Activated T-helper 1 cell treated with anti-CD3 and anti-CD28 coated beads, Interleukin-12 subunit alpha, Interleukin-12 subunit beta, Interleukin-2, Interleukin-4 antibody, amounts not matched to agents 30 ng/mL and 10 ng/mL and 1 ng/mL, durations not matched to agents 14 hours and 24 hours and 36 hours (primary cell): ENCODE results near the gene TRIM9. TPM values are rescaled to one million over a fixed set of nuclear protein-coding genes. Genes with fewer than 3 reads are reported as not detected.

Source experiments
- DNase-seq: peaks from one replicate; pipeline ENCODE4 v3.0.0; 2021; ENCODE audit warnings: low spot score
- H3K27ac Mint-ChIP-seq: one replicate; pipeline ENCODE4 v1.8.0; 2021; ENCODE audit warnings: mild to moderate bottlenecking, mixed read lengths
- H3K27me3 Mint-ChIP-seq: one replicate; pipeline ENCODE4 v1.8.0; 2022; ENCODE audit warnings: mild to moderate bottlenecking, moderate library complexity, mixed read lengths; ENCODE audit not compliant: insufficient read depth
- H3K36me3 Mint-ChIP-seq: one replicate; pipeline ENCODE4 v1.8.0; 2021; ENCODE audit warnings: low read depth, mixed read lengths
- H3K4me1 Mint-ChIP-seq: one replicate; pipeline ENCODE4 v1.8.0; 2021; ENCODE audit warnings: low read depth, mixed read lengths
- H3K4me3 Mint-ChIP-seq: one replicate; pipeline ENCODE4 v1.8.0; 2021; ENCODE audit warnings: mild to moderate bottlenecking, moderate library complexity, mixed read lengths
- H3K9me3 Mint-ChIP-seq: one replicate; pipeline ENCODE4 v1.8.0; 2021; ENCODE audit warnings: mixed read lengths
- intact Hi-C: fragments of 100-400 bp; cut with micrococcal nuclease; formaldehyde crosslinking; loops from one replicate; pipeline ENCODE4 v1.15.1; 2024
- total RNA-seq: library from RNA; stranded (reverse); gene quantifications from 2 replicates; pipeline ENCODE4 v1.2.3, GENCODE V29; 2022

The TRIM9 gene
- total RNA-seq, 1 donor from 2014 or later = 0.31 TPM

DNA sequence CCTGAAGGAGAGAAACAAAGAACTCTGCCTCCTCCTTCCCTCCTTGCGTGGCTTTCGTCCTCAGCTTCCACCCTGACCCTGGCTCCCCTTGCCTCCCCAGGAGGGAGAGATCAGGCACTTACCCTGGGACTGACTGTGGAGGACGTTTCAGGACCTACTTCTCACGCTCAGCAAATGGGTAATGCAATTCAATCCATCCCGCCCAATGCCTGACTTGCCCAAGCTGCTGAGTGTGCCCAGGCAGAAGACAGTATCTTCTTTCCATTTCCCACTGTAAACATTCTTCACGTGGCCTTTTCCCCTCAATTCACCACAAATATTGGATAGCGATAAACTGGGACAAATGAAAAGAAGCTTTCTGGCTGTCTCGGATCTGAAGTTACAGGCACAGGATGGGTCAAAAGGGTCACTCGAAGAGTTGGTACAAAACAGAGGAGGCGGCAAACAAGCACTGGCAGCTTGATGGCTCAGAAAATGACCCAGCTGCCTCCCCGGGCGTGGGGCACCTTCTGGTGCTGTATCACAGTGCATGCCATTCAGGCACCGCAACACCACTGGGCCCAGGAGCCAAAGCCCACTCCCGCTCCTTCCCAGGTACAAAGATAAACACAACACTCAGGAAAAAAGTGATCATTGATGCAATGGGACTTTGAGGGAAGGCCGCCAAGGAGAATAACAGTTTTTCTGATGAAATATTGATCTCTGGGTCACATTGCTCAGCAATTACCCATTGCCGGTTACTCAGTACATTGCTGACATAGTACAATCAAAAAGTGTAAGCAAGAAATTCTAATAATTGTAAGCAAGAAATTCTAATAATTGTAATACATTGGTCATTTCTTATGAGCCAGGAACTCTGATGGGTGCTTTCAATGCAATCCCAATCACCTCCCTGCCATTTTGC lies 65.8 kb downstream of the TRIM9 start:
- Mint-ChIP-seq H3K27me3 (peaks cover 2% of the 10 kb centered on the region), H3K36me3 (no peaks in the 10 kb centered on the region), H3K9me3 (no peaks in the 10 kb centered on the region), H3K4me1 (no peaks in the 10 kb centered on the region), H3K27ac (no peak overlapping the region), H3K4me3 (no peak overlapping the region)
- intact Hi-C loops = no loop called here
- no peak for DNase-seq

DNA sequence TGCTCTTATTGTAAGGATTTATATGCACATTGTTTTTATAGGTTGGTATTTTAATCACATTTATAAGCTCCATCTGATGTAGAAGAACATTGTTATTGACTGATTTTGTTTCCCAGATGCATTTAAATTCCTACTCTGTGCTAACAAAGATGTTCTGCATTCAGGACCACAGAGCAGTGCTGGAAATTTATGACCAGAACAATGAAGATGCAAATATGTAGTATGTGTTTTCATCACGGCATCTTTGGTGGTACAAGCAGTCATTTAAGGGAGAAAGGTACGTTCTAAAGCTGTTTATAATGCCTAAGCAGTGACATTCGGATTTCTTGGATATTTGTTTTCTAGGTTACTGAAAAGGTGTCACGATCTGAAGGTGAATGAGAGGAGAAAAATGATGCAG lies 66.5 kb downstream of the TRIM9 start:
- Mint-ChIP-seq H3K4me3 (no peak overlapping the region), H3K36me3 (no peaks in the 10 kb centered on the region), H3K27me3 (peaks cover 2% of the 10 kb centered on the region), H3K27ac (no peak overlapping the region), H3K9me3 (no peaks in the 10 kb centered on the region), H3K4me1 (no peaks in the 10 kb centered on the region)
- DNase-seq = no peak
- intact Hi-C loops = no loop called here

DNA sequence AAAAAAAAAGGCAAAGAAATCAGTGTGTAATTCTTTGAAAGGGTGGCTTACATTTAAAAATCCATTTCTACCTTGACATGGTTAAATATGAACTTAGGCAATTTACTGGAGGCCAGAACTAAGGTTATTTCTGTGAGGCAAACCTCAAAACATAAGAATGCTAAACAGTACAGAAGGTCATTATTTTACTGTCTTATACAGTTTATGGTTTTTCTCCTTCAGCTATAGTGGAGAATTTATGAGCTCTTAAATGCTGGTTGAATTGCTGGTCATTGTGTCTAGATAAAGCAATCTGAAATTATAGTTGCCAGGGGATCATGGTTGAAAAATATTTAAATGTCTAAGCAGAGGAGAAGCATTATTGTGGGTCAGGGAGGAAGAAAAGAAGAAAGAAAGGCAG lies 70.5 kb downstream of the TRIM9 start:
- Mint-ChIP-seq H3K36me3 (no peaks in the 10 kb centered on the region), H3K27ac (no peak overlapping the region), H3K27me3 (peaks cover 4% of the 10 kb centered on the region), H3K4me3 (no peak overlapping the region), H3K9me3 (no peaks in the 10 kb centered on the region), H3K4me1 (no peaks in the 10 kb centered on the region)
- DNase-seq = no peak
- intact Hi-C loops = no loop called here

DNA sequence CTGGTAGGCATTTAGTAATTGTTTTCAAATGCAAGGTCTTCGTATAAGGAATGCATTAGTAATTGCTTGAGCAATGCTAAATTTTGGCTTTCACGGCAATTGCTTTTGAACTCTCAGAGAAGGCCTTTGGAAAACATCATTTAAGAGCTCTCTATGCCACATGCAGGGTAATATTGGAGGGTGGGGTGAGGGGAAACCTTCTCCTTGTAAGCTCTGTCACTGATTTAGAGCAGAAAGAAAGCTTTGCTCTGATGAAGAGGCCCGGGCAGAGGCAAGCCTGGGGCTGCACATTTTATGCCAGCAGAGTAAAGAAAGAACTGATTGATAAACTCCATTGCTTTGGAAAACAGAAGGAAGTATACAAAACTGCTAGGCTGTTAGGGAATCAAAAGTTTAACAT lies 70.9 kb downstream of the TRIM9 start:
- H3K4me3 Mint-ChIP-seq = no peak overlapping the region
- no peaks in the 10 kb centered on the region for H3K36me3 Mint-ChIP-seq
- peaks cover 4% of the 10 kb centered on the region for H3K27me3 Mint-ChIP-seq
- H3K27ac Mint-ChIP-seq = no peak overlapping the region
- no peaks in the 10 kb centered on the region for H3K4me1 Mint-ChIP-seq
- H3K9me3 Mint-ChIP-seq = no peaks in the 10 kb centered on the region
- no peak for DNase-seq
- intact Hi-C loops = no loop called here

DNA sequence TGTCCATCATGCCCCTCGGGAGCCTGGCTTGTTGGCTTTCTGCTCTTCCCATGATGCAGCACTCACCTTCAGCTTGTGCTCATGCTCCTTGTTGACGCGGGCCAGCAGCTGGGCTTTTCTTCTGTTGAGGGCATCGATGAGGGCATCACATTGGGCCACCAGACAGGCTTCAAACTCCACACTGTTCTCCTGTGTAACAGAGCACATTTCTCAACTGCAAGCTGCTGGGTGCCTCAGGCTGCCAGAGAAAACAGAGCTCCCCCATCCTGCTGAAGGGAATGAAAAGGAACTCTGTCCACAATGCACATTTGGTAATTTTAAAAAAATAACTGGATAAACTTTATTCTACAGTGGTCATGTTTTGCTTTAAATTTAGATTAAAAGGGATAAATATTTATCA lies 72.1 kb downstream of the TRIM9 start:
- no peak for DNase-seq
- Mint-ChIP-seq H3K9me3 (no peaks in the 10 kb centered on the region), H3K27ac (no peak overlapping the region), H3K27me3 (peaks cover 4% of the 10 kb centered on the region), H3K36me3 (no peaks in the 10 kb centered on the region), H3K4me3 (no peak overlapping the region), H3K4me1 (no peaks in the 10 kb centered on the region)
- intact Hi-C loops = no loop called here

DNA sequence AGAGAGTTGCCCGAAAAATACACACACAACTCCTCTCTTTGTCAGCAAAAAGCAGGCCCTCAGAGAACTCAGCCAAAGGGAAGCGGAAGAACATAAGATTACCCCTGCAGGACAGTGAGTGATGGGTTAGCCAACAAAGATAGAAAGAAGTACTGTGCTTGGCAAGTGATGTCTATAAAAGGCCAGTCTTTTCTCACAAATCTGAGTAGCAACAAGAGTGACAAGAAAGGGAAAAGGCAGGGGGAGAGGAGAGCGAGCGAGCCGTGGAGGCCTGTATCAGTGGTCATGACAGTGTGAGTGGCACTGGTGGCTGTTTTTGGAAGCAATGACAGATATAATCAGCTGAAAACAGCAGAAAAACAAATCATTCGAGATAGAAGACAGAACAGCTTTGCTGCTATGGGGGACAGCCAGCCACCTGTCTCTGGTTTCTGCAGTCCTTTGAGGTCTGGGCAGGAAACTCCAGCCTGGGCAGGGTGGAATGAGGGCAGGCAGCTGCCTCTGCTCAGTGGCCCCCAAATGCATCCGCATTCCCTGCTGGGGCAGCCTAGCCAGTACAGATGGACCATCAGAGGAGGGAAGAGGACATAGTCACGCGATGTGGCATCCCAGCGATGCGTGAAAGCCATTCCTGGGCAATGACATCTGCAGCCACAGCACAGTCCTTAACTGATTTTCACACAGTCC lies 74.7 kb downstream of the TRIM9 start:
- intact Hi-C loops = no loop called here
- no peaks in the 10 kb centered on the region for H3K36me3 Mint-ChIP-seq
- H3K27ac Mint-ChIP-seq = no peak overlapping the region
- peaks cover 4% of the 10 kb centered on the region for H3K27me3 Mint-ChIP-seq
- no peaks in the 10 kb centered on the region for H3K9me3 Mint-ChIP-seq
- no peaks in the 10 kb centered on the region for H3K4me1 Mint-ChIP-seq
- H3K4me3 Mint-ChIP-seq = no peak overlapping the region
- no peak for DNase-seq

DNA sequence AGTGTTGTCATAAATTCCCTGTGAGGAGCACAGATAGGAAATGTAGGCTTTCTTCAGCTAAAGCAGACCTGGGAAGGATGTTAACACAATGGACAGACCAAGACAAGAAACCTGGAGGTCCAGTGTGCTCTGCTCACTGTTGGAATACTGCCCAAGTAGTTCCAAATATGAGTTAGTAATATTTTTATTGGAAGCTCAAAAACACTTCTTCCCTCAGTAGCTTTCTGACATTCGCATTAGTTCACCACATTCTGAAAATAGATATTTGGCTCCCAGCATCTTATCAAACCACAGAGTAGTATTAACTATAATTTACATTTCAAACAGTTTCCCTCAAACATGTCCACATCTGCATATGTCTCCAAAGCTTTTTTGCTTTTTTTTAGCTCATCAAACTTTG lies 75.8 kb downstream of the TRIM9 start:
- no peak overlapping the region for H3K27ac Mint-ChIP-seq
- H3K4me1 Mint-ChIP-seq = no peaks in the 10 kb centered on the region
- intact Hi-C loops = no loop called here
- no peaks in the 10 kb centered on the region for H3K36me3 Mint-ChIP-seq
- peaks cover 4% of the 10 kb centered on the region for H3K27me3 Mint-ChIP-seq
- DNase-seq = no peak
- no peaks in the 10 kb centered on the region for H3K9me3 Mint-ChIP-seq
- no peak overlapping the region for H3K4me3 Mint-ChIP-seq

DNA sequence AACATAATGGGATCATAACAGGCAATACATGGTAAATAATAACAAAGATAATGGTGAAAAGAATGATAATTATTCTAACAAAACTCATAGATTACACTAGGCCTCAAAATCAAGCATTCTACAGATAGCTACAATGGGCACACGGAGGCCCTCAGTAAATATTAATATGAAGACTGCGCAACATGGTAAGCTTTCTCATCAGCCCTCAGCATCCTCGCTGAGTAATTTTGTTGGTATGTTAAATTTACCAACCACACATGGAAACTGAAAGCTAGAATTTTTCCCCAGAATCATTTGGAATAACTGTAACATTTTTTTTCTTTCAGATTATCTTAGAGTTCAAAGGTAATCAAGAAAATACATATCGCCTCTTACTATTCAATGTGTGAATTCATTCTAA lies 76.4 kb downstream of the TRIM9 start:
- DNase-seq = no peak
- intact Hi-C loops = no loop called here

DNA sequence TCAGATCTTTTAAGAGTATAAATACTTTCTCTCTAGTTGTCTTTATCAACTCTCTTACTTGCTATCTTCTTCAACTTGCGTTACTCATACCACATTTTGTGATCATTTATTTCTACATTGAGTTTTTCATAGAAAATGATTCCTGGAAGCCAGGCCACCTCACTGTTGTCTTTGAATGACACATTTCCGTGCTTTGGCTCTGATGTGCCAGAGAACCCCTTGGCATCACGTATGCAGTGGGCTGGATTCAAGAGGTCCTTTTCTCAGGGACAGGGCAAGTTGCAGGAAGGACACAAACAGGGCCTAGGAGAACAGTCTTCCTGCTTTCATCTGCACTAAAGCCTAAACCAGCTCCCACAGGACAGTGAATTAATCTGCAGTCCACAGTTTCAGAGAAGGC lies 80.3 kb downstream of the TRIM9 start:
- no peak overlapping the region for H3K4me3 Mint-ChIP-seq
- H3K4me1 Mint-ChIP-seq = no peaks in the 10 kb centered on the region
- intact Hi-C loops = no loop called here
- no peaks in the 10 kb centered on the region for H3K9me3 Mint-ChIP-seq
- no peaks in the 10 kb centered on the region for H3K27me3 Mint-ChIP-seq
- no peak for DNase-seq
- no peaks in the 10 kb centered on the region for H3K36me3 Mint-ChIP-seq
- no peak overlapping the region for H3K27ac Mint-ChIP-seq

More for the DNA sequence above, 76.4 kb downstream of the TRIM9 start:
- Mint-ChIP-seq H3K36me3 (no peaks in the 10 kb centered on the region), H3K27me3 (peaks cover 4% of the 10 kb centered on the region), H3K9me3 (no peaks in the 10 kb centered on the region), H3K4me1 (no peaks in the 10 kb centered on the region), H3K4me3 (no peak overlapping the region), H3K27ac (no peak overlapping the region)

DNA sequence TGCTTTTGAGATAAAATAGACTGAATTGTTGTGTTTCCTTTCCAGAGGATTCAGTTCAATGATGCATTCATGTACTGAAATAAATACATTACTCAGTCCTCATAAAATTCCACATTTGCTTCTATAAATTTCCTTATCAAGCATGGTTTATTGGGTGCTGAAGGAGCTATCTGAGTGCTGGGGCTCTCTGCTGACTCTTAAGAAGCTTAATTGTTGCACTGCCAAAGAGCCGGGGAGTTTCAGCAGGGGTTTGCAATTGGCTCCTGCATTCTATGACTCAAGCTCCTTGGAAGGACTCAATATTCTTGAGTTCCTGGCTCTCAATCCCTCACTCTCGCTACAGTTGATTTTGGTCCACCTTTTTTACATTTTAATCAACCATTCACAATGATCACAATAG lies 80.8 kb downstream of the TRIM9 start:
- intact Hi-C loops = no loop called here
- H3K27ac Mint-ChIP-seq = no peak overlapping the region
- no peaks in the 10 kb centered on the region for H3K36me3 Mint-ChIP-seq
- H3K27me3 Mint-ChIP-seq = no peaks in the 10 kb centered on the region
- no peaks in the 10 kb centered on the region for H3K4me1 Mint-ChIP-seq
- H3K4me3 Mint-ChIP-seq = no peak overlapping the region
- no peaks in the 10 kb centered on the region for H3K9me3 Mint-ChIP-seq
- no peak for DNase-seq

DNA sequence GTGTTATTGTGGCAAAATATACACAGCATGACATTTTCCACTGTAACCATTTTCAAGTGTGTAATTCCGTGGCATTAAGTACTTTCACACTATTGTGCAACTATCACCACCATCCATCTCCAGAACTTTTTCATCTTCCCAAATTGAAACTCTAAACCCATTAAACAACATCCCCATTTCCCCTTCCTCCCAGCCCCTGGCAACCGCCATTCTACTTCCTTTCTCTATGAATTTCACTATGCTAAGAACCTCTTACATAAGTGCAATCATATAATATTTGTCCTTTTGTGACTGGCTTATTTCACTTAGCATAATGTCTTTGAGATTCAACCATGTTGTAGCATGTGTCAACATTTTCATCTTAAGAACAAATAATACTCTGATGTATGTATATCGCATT lies 82.8 kb downstream of the TRIM9 start:
- Mint-ChIP-seq H3K27me3 (no peaks in the 10 kb centered on the region), H3K36me3 (no peaks in the 10 kb centered on the region), H3K4me1 (no peaks in the 10 kb centered on the region), H3K9me3 (no peaks in the 10 kb centered on the region), H3K4me3 (no peak overlapping the region), H3K27ac (no peak overlapping the region)
- DNase-seq = no peak
- intact Hi-C loops = no loop called here

DNA sequence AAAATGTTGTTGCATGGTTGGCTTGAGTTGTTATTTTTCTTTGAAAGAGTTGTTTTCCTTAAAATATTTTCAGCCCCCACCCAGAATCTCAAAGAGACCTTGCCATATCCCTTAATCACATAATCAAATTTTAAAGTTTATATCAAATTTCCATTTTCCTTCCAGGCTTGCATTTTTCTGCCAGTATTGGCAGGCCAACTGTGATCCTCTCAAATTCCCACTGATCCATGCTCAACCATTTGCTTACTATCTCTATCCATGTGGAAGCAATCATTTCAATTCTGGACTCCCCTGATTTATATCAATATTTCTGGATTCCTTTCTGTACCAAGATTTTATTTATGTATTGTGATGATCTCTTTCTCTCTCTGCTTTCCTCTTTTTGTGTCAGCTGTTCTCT lies 86.5 kb downstream of the TRIM9 start:
- Mint-ChIP-seq H3K36me3 (no peaks in the 10 kb centered on the region), H3K9me3 (no peaks in the 10 kb centered on the region), H3K4me3 (no peak overlapping the region), H3K4me1 (no peaks in the 10 kb centered on the region), H3K27ac (no peak overlapping the region), H3K27me3 (peaks cover 3% of the 10 kb centered on the region)
- DNase-seq = no peak
- intact Hi-C loops = no loop called here

DNA sequence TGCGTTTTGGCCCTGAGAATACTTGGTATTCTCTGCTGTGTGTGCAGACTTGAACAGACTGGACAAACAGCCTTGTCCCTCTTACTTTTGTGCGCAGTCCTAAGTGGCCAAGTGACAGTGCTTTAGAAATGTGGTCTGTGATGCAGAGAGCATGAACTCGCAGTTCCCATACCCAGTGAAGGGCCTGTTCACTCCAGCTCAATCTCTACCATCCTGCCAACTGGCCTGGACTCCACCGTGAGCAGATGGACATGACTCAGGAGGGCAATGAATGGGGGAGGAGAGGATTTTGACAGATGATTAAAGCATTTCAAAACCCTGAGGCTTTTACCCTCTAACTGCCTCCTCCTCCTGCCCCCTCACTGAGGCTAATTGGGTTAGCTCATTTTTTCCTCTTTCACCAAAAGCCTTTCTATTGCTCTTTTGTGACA lies 88.1 kb downstream of the TRIM9 start:
- Mint-ChIP-seq H3K27me3 (peaks cover 5% of the 10 kb centered on the region), H3K4me1 (no peaks in the 10 kb centered on the region)
- intact Hi-C loops = no loop called here

More for the DNA sequence above, 88.1 kb downstream of the TRIM9 start:
- H3K9me3 Mint-ChIP-seq = no peaks in the 10 kb centered on the region
- no peak overlapping the region for H3K27ac Mint-ChIP-seq
- no peaks in the 10 kb centered on the region for H3K36me3 Mint-ChIP-seq
- DNase-seq = no peak
- no peak overlapping the region for H3K4me3 Mint-ChIP-seq
